ENCODE results near the gene SHISA2.

DNA sequence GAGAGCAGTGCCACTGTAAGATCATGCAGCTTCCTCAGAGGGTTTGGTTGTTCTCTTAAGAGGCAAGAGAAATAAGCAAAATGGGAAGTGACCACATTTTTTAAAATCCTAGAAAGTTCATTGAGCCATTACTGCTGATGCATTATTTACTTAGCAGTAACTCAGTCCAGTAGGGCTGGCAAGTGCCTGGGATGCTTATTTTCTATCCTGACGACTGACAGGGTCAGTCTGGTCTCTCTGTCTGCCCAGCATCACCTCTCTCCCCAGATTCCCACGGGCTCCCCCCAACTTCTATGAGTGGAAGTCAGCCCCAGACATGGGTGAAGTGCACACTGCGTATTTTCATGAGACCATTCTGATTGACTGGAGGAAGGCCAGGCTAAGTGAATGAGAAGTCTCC lies 10.4 kb downstream of the SHISA2 start:
- TF ChIP-seq, protein P1, sequence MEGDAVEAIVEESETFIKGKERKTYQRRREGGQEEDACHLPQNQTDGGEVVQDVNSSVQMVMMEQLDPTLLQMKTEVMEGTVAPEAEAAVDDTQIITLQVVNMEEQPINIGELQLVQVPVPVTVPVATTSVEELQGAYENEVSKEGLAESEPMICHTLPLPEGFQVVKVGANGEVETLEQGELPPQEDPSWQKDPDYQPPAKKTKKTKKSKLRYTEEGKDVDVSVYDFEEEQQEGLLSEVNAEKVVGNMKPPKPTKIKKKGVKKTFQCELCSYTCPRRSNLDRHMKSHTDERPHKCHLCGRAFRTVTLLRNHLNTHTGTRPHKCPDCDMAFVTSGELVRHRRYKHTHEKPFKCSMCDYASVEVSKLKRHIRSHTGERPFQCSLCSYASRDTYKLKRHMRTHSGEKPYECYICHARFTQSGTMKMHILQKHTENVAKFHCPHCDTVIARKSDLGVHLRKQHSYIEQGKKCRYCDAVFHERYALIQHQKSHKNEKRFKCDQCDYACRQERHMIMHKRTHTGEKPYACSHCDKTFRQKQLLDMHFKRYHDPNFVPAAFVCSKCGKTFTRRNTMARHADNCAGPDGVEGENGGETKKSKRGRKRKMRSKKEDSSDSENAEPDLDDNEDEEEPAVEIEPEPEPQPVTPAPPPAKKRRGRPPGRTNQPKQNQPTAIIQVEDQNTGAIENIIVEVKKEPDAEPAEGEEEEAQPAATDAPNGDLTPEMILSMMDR (tag by site-specific recombination; IDR thresholded peaks at IDR 0.05): no peak
- TF ChIP-seq TCF7L2 (IDR thresholded peaks at IDR 0.05; ENCODE audit: borderline replicate concordance, low read depth, low read length) (no peak), ZNF521 (tag by site-specific recombination; IDR thresholded peaks at IDR 0.05) (no peak), YY1 (tag by site-specific recombination; IDR thresholded peaks at IDR 0.05) (no peak), ZNF19 (tag by site-specific recombination; IDR thresholded peaks at IDR 0.05; ENCODE audit: low read depth) (no peak), BCL11A (tag by site-specific recombination; IDR thresholded peaks at IDR 0.05; ENCODE audit: low read depth) (no peak), HOXA7 (CRISPR knock-in tag; IDR thresholded peaks at IDR 0.05; ENCODE audit: borderline replicate concordance) (no peak), ZNF571 (tag by site-specific recombination; IDR thresholded peaks at IDR 0.05) (no peak)
- TF ChIP-seq, protein P2, sequence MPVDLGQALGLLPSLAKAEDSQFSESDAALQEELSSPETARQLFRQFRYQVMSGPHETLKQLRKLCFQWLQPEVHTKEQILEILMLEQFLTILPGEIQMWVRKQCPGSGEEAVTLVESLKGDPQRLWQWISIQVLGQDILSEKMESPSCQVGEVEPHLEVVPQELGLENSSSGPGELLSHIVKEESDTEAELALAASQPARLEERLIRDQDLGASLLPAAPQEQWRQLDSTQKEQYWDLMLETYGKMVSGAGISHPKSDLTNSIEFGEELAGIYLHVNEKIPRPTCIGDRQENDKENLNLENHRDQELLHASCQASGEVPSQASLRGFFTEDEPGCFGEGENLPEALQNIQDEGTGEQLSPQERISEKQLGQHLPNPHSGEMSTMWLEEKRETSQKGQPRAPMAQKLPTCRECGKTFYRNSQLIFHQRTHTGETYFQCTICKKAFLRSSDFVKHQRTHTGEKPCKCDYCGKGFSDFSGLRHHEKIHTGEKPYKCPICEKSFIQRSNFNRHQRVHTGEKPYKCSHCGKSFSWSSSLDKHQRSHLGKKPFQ (tag by site-specific recombination; IDR thresholded peaks at IDR 0.05): no peak

All from HEK293 (cell line).